H1 (cell line): ENCODE results near the gene LCE6A. TPM values are rescaled to one million over a fixed set of nuclear protein-coding genes. Genes with fewer than 3 reads are reported as not detected.

ENCODE experiments used
- CTCF ChIA-PET: fragments of 300-600 bp; sonication (Branson Sonifier 250); formaldehyde crosslinking; loops from one replicate; lab custom pipeline; 2021; ENCODE audit not compliant: partially characterized antibody; lab: Charles Lee
- POLR2A ChIA-PET: fragments of 300-600 bp; sonication (Branson Sonifier 250); formaldehyde crosslinking; loops from one replicate; lab custom pipeline; 2021; ENCODE audit warnings: inconsistent platforms; ENCODE audit not compliant: partially characterized antibody; lab: Charles Lee
- DNase-seq, 2 experiments: peaks; one replicate each; pipeline versions ENCODE4 v3.0.0 to v3.0.0-alpha.2; 2010 to 2022; ENCODE audit warnings: low spot score in 2 of 2, low read depth in 1 of 2, mixed read lengths in 1 of 2
- FAIRE-seq: peaks from 2 replicates; lab custom pipeline; 2011; peaks lifted over from hg19 to GRCh38; lab: Jason Lieb, UNC
- H2AFZ ChIP-seq: 2 replicates; pipeline ENCODE4 v1.8.1; 2012; ENCODE audit warnings: low read length, inconsistent platforms
- H2AK5ac ChIP-seq: 2 replicates; pipeline ENCODE4 v1.6.1; 2013; ENCODE audit warnings: low read depth, low read length
- H2BK120ac ChIP-seq: replicated peaks from 2 replicates; pipeline ENCODE3; 2013; ENCODE audit warnings: low read depth, low read length, inconsistent platforms
- H2BK12ac ChIP-seq: 2 replicates; pipeline ENCODE4 v1.6.1; 2013; ENCODE audit warnings: low read depth, low read length
- H2BK15ac ChIP-seq: 2 replicates; pipeline ENCODE4 v1.6.1; 2013; ENCODE audit warnings: low read length
- H2BK20ac ChIP-seq: 2 replicates; pipeline ENCODE4 v1.6.1; 2013; ENCODE audit warnings: low read length
- H2BK5ac ChIP-seq: 2 replicates; pipeline ENCODE4 v1.6.1; 2013; ENCODE audit warnings: low read depth, low read length
- H3K14ac ChIP-seq: 2 replicates; pipeline ENCODE4 v1.6.1; 2013; ENCODE audit warnings: inconsistent platforms; ENCODE audit not compliant: insufficient read length
- H3K18ac ChIP-seq: 2 replicates; pipeline ENCODE4 v1.6.1; 2013; ENCODE audit warnings: low read length; ENCODE audit errors: extremely low read depth
- H3K23ac ChIP-seq: 2 replicates; pipeline ENCODE4 v1.6.1; 2013; ENCODE audit warnings: inconsistent platforms; ENCODE audit not compliant: insufficient read length
- H3K23me2 ChIP-seq: 2 replicates; pipeline ENCODE4 v1.6.1; 2013; ENCODE audit warnings: low read depth, low read length
- H3K27ac ChIP-seq: 2 replicates; pipeline ENCODE4 v1.6.1; 2011; ENCODE audit warnings: low read depth, low read length, inconsistent platforms
- H3K27me3 ChIP-seq, 4 experiments: replicated peaks in 1 of 4; 1 replicate in 1 of 4; 2 replicates in 3 of 4; pipeline versions ENCODE4 v1.6.1 to v1.8.1; 2011 to 2013; ENCODE audit warnings: low read length in 3 of 4, mild to moderate bottlenecking in 3 of 4, inconsistent platforms in 2 of 4, mixed read lengths in 2 of 4, moderate library complexity in 1 of 4; ENCODE audit not compliant: control insufficient read depth in 3 of 4, insufficient read depth in 3 of 4; ENCODE audit errors: extremely low read depth in 1 of 4
- H3K36me3 ChIP-seq, 4 experiments: 2 replicates each; pipeline versions ENCODE4 v1.6.1 to v1.8.1; 2011 to 2013; ENCODE audit warnings: mild to moderate bottlenecking in 4 of 4, low read length in 3 of 4, moderate library complexity in 2 of 4, control low read depth in 1 of 4, inconsistent platforms in 1 of 4; ENCODE audit not compliant: insufficient read depth in 4 of 4, control insufficient read depth in 2 of 4
- H3K4ac ChIP-seq: replicated peaks from 2 replicates; pipeline ENCODE3; 2013; ENCODE audit warnings: low read length, low read depth, mixed read lengths, inconsistent platforms; ENCODE audit not compliant: insufficient read length
- H3K4me1 ChIP-seq, 4 experiments: replicated peaks in 1 of 4; 1 replicate in 1 of 4; 2 replicates in 3 of 4; pipeline versions ENCODE4 v1.6.1 to v1.8.1; 2011 to 2013; ENCODE audit warnings: low read length in 3 of 4, inconsistent platforms in 2 of 4, mixed read lengths in 1 of 4; ENCODE audit not compliant: insufficient read depth in 4 of 4, control insufficient read depth in 3 of 4
- H3K4me2 ChIP-seq, 2 experiments: 2 replicates each; pipeline versions ENCODE4 v1.6.1 to v1.8.1; 2011 to 2013; ENCODE audit warnings: low read depth in 2 of 2, low read length in 2 of 2, control low read depth in 1 of 2, inconsistent platforms in 1 of 2, mild to moderate bottlenecking in 1 of 2; ENCODE audit not compliant: insufficient read depth in 1 of 2
- H3K4me3 ChIP-seq, 4 experiments: fragments of 200-600, 300-600 bp in 1 of 4; sonication (generic), shearing (Covaris generic), sonication (Bioruptor Twin) in 1 of 4; 2 replicates each; pipeline versions ENCODE4 v1.5.1 to v1.8.1; 2011 to 2016; ENCODE audit warnings: low read length in 4 of 4, low read depth in 3 of 4, control low read depth in 2 of 4, inconsistent platforms in 2 of 4, mild to moderate bottlenecking in 2 of 4, mixed read lengths in 1 of 4, moderate library complexity in 1 of 4; ENCODE audit not compliant: insufficient read depth in 2 of 4; ENCODE audit errors: extremely low read depth in 1 of 4
- H3K56ac ChIP-seq: replicated peaks from 2 replicates; pipeline ENCODE3; 2013; ENCODE audit warnings: low read depth, mild to moderate bottlenecking, mixed read lengths, low read length, inconsistent platforms; ENCODE audit not compliant: insufficient read length
- H3K79me1 ChIP-seq: 2 replicates; pipeline ENCODE4 v1.6.1; 2013; ENCODE audit warnings: low read depth, low read length, control low read depth
- H3K79me2 ChIP-seq, 2 experiments: 2 replicates each; pipeline versions ENCODE4 v1.6.1 to v1.8.1; 2012 to 2013; ENCODE audit warnings: low read length in 2 of 2, mild to moderate bottlenecking in 2 of 2, inconsistent platforms in 1 of 2; ENCODE audit not compliant: insufficient read depth in 2 of 2, control insufficient read depth in 1 of 2
- H3K9ac ChIP-seq, 4 experiments: replicated peaks in 1 of 4; 1 replicate in 1 of 4; 2 replicates in 3 of 4; pipeline versions ENCODE4 v1.6.1 to v1.8.1; 2011 to 2013; ENCODE audit warnings: low read depth in 3 of 4, low read length in 3 of 4, control low read depth in 2 of 4, mild to moderate bottlenecking in 2 of 4, moderate library complexity in 2 of 4, inconsistent platforms in 1 of 4; ENCODE audit errors: extremely low read depth in 1 of 4
- H3K9me3 ChIP-seq, 2 experiments: 2 replicates each; pipeline versions ENCODE4 v1.6.1 to v1.8.1; 2012 to 2013; ENCODE audit warnings: mild to moderate bottlenecking in 2 of 2, moderate library complexity in 2 of 2, control low read depth in 1 of 2, inconsistent platforms in 1 of 2, low read depth in 1 of 2, low read length in 1 of 2, mixed read lengths in 1 of 2; ENCODE audit not compliant: insufficient read depth in 2 of 2
- H4K20me1 ChIP-seq, 2 experiments: replicated peaks in 1 of 2; 2 replicates each; pipeline versions ENCODE3 to v1.8.1; 2011 to 2013; ENCODE audit warnings: inconsistent platforms in 2 of 2, low read length in 2 of 2, mild to moderate bottlenecking in 1 of 2; ENCODE audit not compliant: insufficient read depth in 2 of 2, control insufficient read depth in 1 of 2
- H4K5ac ChIP-seq: 2 replicates; pipeline ENCODE4 v1.6.1; 2013; ENCODE audit warnings: low read length, low read depth, mixed read lengths, inconsistent platforms; ENCODE audit not compliant: insufficient read length
- H4K8ac ChIP-seq: 2 replicates; pipeline ENCODE4 v1.8.0; 2013; ENCODE audit warnings: mild to moderate bottlenecking, moderate library complexity, low read length, inconsistent platforms; ENCODE audit not compliant: insufficient read depth; ENCODE audit errors: extremely low read depth
- H4K91ac ChIP-seq: replicated peaks from 2 replicates; pipeline ENCODE3; 2013; ENCODE audit warnings: low read length, mixed read lengths, inconsistent platforms; ENCODE audit not compliant: insufficient read length
- FOSL1 ChIP-seq: IDR thresholded peaks from 2 replicates; pipeline ENCODE4 v1.6.1; 2011; ENCODE audit warnings: mild to moderate bottlenecking, low read depth, low read length, moderate library complexity; ENCODE audit not compliant: insufficient read depth
- RBBP5 ChIP-seq: IDR thresholded peaks from 2 replicates; pipeline ENCODE4 v1.7.1; 2012; ENCODE audit warnings: low read depth, mild to moderate bottlenecking, inconsistent platforms, low read length, moderate library complexity, borderline replicate concordance
- RNF2 ChIP-seq: fragments of 200-900, 300-1000 bp; sonication (generic); IDR thresholded peaks from 2 replicates; pipeline ENCODE4 v1.7.1; 2016; ENCODE audit warnings: borderline replicate concordance, low read depth, mild to moderate bottlenecking, antibody characterized with exemption, low read length; ENCODE audit not compliant: poor library complexity, severe bottlenecking; ENCODE audit errors: missing control alignments
- RXRA ChIP-seq: IDR thresholded peaks from 2 replicates; pipeline ENCODE4 v1.6.1; 2011; ENCODE audit warnings: low read depth, mild to moderate bottlenecking, low read length, moderate library complexity; ENCODE audit not compliant: insufficient read depth
- TAF1 ChIP-seq: IDR thresholded peaks from 2 replicates; pipeline ENCODE4 v1.6.1; 2011; ENCODE audit warnings: mild to moderate bottlenecking, low read depth, low read length
- TBP ChIP-seq: IDR thresholded peaks from 2 replicates; pipeline ENCODE4 v1.6.1; 2011; ENCODE audit warnings: low read depth, low read length, improper control_type of control experiment
- USF2 ChIP-seq: IDR thresholded peaks from 2 replicates; pipeline ENCODE4 v1.6.1; 2011; ENCODE audit warnings: low read length, improper control_type of control experiment
- WGBS, 2 experiments: shearing (Covaris generic) in 1 of 2; methylation state at CpG; one replicate each; pipeline versions ENCODE4 v1.1.6 to v1.1.7; 2013 to 2015; ENCODE audit warnings: low lambda C conversion rate in 2 of 2, mixed read lengths in 2 of 2, inconsistent platforms in 1 of 2, low coverage in 1 of 2, missing lambda C conversion rate in 1 of 2; ENCODE audit not compliant: insufficient replicate concordance in 2 of 2, insufficient coverage in 1 of 2, insufficient read length in 1 of 2; ENCODE audit errors: extremely low coverage in 1 of 2, missing lambda C conversion rate in 1 of 2; 5-methylcytosine and 5-hydroxymethylcytosine counted together
- polyA plus RNA-seq, 7 experiments: library from polyadenylated mRNA; depleted of rRNA in 3 of 7; stranded (reverse) in 5 of 7; unstranded in 2 of 7; fragments of >200 nt in 5 of 7; fragments of 200-250 nt in 2 of 7; gene quantifications; 1 replicate in 5 of 7; 2 replicates in 1 of 7; 4 replicates in 1 of 7; pipeline versions ENCODE4 v1.2.1 to v1.2.3, GENCODE V29; 2011 to 2013; ENCODE audit warnings: missing spikeins in 2 of 7, mixed read lengths in 2 of 7
- total RNA-seq: library from RNA; stranded (reverse); fragmentation: NEBNext Ultra II Directional; extraction: Animal tissue kit (Norgen Biotek cat#: 25700); gene quantifications from 2 replicates; pipeline ENCODE4 v1.2.1, GENCODE V29; 2021

LCE6A gene
- total and polyA plus RNA-seq, 2 of the 8 experiments (the other 6 are each of a cell fraction or from before 2014, with no cell fraction given): not detected

GRCh38 chr1:152884966-152885624 lies 42.4 kb downstream of the LCE6A start:
- no peak overlapping the region for H3K4ac ChIP-seq
- no peaks in the 10 kb centered on the region for H3K27me3 ChIP-seq
- no peak overlapping the region for H2BK120ac ChIP-seq
- no peak overlapping the region for H2BK20ac ChIP-seq
- POLR2A ChIA-PET: no interaction called here
- H3K18ac ChIP-seq: no peak overlapping the region
- DNase-seq (no peak), FAIRE-seq (no peak)
- H3K56ac ChIP-seq: no peak overlapping the region
- H3K9ac ChIP-seq: no peak overlapping the region
- peaks cover 3 to 6% of the 10 kb centered on the region in 2 experiments; a peak in 2 of 4 replicates for H3K9me3 ChIP-seq
- TF ChIP-seq FOSL1 (no peak), TAF1 (no peak), TBP (no peak), USF2 (no peak), RBBP5 (no peak), RNF2 (no peak), RXRA (no peak)
- H4K91ac ChIP-seq: no peak overlapping the region
- no peak overlapping the region for H2BK5ac ChIP-seq
- H3K79me1 ChIP-seq: no peaks in the 10 kb centered on the region
- H2BK15ac ChIP-seq: no peak overlapping the region
- H4K20me1 ChIP-seq: no peaks in the 10 kb centered on the region
- H3K4me3 ChIP-seq: no peak overlapping the region
- H3K14ac ChIP-seq: no peak overlapping the region
- H3K23me2 ChIP-seq: no peaks in the 10 kb centered on the region
- no peak overlapping the region for H4K8ac ChIP-seq
- 80% methylated on average over 4 of the region's 4 CpGs; no CpG with 5 or more reads in 1 of the 2 experiments for WGBS, 2 experiments
- CTCF ChIA-PET: interaction anchor here (1.1 kb wide), 1 partner anchor 308 kb away, joined by 3 read pairs; no protein-coding TSS in a partner anchor
- H3K36me3 ChIP-seq: no peaks in the 10 kb centered on the region
- H3K23ac ChIP-seq: no peak overlapping the region
- no peak overlapping the region for H3K27ac ChIP-seq
- H3K4me1 ChIP-seq: no peaks in the 10 kb centered on the region
- no peak overlapping the region for H3K4me2 ChIP-seq
- H2AK5ac ChIP-seq: no peak overlapping the region
- no peak overlapping the region for H4K5ac ChIP-seq
- H2BK12ac ChIP-seq: no peak overlapping the region
- no peaks in the 10 kb centered on the region for H3K79me2 ChIP-seq
- H2AFZ ChIP-seq: no peak overlapping the region
